HG02852 (cell line): ENCODE measurements around the gene PCMTD2.
A peak's percentile ranks its signal among the peaks of the same experiment; 100 is the strongest.

Source experiments
- ATAC-seq: cut with Tn5 transposase; IDR thresholded peaks from one replicate; pipeline ENCODE4 v1.9.1; 2021; ENCODE audit warnings: mild to moderate bottlenecking, moderate library complexity; ENCODE audit not compliant: unreplicated experiment

Gene PCMTD2

DNA sequence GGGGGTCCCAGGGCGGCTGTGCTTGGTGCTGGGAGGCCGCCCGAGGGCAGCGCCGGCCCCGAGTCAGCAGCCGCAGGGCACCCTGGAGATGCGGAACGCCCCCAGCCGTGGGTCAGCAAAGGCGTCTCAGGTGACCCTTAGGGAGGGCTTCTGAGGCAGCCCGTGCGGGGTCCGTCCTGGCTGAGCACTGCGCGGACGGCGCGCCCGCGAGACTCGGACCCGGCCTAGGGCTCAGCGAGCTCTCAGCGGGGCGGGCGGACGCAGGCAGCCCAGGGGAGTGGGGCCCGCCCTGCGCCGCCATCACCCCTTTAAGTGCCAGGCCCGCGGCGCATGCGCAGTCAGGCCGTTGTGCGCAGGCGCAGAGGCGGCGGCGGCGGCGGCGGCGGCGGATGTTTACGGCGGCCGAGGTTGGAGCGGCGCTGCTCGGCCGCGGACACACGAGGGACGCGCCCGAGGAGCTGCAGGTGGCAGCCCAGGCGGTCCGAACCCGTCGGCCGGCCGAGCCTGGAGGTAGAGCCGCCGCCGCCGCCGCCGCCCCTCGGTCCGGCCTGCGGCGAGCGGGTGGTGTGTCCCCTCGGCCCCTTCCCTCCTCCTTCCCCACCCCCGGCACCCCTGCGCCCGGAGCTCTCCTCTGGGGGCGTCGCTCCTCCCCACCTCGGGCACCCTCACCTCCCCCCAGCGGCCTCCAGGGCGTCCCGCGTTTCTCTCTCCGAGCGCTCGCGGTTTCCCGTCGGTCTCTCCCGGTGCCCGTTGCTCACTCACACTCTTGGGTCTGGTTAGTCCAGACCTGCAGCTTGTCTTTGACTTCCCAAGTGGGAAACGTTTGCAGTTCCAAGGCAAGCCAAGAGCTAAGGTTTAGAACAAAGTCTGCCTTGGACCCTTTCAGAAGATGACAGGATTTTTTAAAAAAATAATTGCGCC is at the start of gene PCMTD2:
PCMTD2 (plus strand) TSS at position 388 of the 921 bp plus-strand sequence. CDS start 4,218 bp downstream, outside the sequence.
- ATAC-seq, result peak; percentile 83

GRCh38 chr20:64206614-64207013 is 48.9 kb upstream of the PCMTD2 start:
- ATAC-seq, result no peak

GRCh38 chr20:64207641-64208590 is 47.6 kb upstream of the PCMTD2 start:
- no peak for ATAC-seq

DNA sequence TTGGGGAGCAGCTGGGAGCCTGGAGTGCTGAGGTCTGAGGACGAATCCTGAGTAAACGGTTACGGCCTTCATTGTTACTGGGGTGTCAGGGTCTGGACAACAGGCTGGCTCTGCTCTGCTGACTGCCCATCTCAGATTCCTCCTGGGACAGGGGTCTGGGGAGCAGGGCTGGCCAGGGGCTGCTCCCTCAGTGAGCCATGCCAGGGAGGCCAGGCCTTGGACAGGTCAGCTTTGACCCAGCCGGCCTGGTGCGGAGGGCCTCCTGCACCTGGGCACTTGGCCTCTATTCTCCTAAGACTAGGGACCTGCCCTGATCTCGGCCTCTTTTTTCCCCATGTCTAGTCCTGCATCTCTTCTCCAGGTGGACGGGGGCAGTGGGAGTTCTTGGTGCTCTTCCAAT is 46.4 kb upstream of the PCMTD2 start:
- no peak for ATAC-seq

- no peak for ATAC-seq
Measured at GRCh38 chr20:64210656-64211369, 44.7 kb upstream of the PCMTD2 start.

- ATAC-seq, result no peak
Measured at GRCh38 chr20:64211874-64212658, 43.5 kb upstream of the PCMTD2 start.

DNA sequence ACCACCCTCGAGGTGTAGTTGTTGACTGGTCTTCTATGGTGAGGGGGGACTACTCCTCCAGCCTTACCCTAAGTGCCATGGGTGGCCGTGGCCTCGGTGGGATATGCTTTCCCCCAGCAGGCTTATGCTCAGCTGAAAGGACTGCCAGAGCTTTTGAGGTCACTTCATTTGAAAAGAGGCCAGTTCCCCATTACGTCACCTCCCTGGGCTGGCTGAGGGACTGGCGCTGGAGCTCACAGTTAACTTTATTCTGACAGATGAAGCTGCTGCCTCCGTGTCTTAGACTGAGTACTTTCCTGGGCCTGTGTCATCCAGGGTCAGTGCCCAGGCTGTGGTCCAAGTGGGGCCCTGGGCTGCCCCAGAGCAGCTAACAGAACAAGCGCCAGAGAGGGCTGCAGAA is 42.8 kb upstream of the PCMTD2 start:
- ATAC-seq, result no peak

- ATAC-seq, result no peak
Measured at GRCh38 chr20:64214113-64214512, 41.4 kb upstream of the PCMTD2 start.

DNA sequence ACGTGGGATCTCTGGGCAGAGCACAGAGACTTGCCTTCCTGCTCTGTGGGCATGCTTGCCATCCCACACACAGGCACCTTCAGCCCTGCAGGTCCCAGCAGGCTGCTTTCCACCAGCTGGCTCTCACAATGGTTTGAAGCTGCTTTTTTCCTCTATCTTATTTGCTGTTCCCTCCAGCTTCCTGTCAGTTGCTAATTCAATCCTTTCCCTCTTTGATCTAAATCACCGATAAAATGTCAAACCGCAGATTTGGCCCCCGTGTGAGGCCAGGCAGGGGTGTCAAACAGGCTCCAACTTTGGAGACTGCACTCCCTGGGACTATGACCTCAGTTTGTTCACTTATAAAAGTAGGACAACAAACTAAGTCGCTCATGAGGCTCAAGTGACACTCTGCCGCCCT is 40.6 kb upstream of the PCMTD2 start:
- ATAC-seq, result no peak

DNA sequence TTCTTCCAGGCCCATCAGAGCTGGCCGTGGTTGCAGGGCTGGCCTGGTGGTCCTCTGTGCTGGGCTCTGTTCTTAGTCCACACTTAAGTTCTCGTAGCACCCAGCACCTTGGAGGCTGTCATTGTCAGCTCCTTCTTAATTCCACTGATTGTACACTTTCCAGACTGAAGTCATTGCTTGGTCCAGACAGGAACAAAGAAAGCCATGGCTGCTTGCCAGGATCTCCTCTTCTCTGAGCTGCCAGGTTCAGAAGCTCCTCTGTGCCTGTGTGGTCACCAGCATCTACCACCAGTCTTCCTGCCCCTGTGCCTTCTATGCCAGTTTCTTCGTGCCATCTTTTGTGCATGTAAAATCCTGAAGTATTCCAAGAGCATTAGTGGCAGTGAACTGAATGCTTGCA is 39.5 kb upstream of the PCMTD2 start:
- ATAC-seq, result no peak

DNA sequence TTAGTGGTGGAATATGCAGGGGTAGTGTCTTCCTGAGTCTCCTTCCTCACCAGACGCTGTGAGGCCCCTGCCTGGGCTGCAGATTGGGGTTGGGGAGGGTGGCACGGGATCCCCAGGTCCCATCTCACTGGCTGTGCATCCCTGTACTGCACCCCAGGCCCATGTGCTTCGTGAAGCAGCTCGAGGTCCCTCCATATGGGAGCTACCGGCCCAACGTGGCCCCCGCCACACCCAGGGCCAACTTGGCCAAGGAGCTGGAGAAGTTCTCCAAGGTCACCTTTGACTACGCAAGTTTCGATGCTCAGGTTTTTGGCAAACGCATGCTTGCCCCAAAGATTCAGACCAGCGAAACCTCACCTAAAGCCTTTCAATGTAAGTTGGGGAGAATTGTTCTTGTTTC is 38.6 kb upstream of the PCMTD2 start:
- no peak for ATAC-seq

DNA sequence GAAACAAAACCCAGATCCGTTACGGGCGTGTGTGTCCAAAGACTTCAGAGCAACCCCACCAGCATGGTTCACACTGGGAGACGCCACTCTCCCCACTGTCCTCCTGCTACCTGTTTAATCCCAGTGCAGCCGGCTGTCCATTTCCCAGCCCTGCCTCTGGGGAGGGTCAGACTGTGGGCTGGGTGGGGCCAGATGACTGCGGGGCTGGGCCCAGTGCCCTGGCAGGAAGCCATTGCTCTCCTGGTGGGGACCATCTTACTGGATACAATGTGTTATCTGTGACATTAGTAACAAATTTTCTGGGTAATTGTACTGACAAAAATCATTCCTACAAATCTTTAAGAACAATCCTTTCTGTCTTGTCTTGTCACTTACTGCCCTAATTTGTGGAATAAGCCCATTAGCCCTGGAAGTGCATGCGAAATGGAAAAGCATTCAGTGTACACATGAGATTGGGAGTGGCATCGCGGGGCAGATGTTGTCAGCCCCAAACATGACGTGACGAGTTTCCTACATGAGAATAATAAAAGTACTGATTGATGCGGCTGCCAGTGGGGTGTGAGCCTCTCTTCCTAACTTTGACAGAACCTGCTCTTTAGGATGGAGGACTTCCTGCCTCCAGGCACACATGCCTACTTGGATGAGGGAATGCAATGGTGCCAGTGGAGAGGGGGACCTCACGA is 37.9 kb upstream of the PCMTD2 start:
- no peak for ATAC-seq

DNA sequence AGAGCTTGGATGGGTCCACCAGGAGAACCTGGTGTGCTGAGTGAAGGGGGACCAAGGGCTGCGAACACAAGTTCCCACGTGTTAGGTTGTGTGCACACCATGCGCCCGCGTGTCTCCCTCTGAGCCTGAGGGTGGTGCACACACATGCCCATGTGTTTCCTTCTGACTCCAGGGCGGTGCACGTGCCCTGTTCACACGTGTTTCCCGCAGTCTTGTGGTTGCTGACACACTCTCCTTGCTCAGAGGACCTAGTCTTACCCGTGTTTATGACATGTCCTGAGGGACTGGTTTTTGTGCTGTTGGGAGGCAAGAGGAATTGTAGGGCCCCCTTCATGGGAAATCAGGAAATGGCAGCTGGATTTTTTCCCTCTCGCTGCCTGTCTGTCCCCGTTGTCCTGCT is 36.3 kb upstream of the PCMTD2 start:
- no peak for ATAC-seq

DNA sequence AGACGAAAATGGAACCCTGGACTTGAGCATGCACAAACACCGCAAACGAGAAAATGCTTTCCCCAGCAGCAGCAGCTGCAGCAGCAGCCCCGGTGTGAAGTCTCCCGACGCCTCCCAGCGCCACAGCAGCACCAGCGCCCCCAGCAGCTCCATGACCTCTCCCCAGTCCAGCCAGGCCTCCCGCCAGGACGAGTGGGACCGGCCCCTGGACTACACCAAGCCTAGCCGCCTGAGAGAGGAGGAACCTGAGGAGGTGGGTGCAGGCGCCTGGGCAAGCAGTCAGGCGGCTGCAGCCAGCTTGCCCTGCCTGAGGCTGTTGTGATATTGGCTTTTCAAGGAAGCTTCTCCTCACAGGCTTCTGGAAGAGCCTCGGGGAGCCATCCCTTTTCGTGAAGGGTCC is 35.8 kb upstream of the PCMTD2 start:
- ATAC-seq, result no peak

- ATAC-seq, result no peak
Measured at GRCh38 chr20:64220420-64220819, 35.1 kb upstream of the PCMTD2 start.

DNA sequence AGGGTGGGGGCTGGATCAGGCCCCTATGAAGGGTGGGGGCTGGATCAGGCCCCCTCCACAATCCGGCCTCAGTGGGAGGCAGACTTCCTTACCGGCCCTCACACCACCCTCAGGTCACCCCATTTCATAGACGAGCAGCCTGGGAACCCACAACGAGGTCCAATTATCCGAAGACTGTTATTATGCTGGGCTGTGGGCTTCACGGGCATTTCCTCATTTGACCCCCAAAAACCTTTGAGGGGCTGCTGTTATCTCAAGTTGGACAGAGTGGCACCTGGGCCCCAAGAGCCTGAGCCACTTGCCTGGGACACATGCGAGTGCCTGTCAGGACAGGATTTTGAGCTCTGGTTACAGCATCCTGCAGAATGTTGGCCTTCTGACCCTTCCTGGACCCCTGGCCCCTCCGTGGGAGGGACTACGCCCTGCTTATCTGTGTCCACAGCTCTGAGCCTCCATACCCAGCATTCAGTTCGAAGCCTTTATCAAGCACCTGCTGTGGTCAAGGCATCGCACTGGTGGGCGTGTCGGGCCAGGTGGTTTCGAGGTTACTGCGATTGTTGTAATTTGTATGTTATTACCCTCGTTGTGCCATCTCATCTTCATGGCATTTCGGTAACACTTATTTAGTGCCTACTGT is 34.5 kb upstream of the PCMTD2 start:
- no peak for ATAC-seq

GRCh38 chr20:64222291-64222735 is 33.2 kb upstream of the PCMTD2 start:
- no peak for ATAC-seq

DNA sequence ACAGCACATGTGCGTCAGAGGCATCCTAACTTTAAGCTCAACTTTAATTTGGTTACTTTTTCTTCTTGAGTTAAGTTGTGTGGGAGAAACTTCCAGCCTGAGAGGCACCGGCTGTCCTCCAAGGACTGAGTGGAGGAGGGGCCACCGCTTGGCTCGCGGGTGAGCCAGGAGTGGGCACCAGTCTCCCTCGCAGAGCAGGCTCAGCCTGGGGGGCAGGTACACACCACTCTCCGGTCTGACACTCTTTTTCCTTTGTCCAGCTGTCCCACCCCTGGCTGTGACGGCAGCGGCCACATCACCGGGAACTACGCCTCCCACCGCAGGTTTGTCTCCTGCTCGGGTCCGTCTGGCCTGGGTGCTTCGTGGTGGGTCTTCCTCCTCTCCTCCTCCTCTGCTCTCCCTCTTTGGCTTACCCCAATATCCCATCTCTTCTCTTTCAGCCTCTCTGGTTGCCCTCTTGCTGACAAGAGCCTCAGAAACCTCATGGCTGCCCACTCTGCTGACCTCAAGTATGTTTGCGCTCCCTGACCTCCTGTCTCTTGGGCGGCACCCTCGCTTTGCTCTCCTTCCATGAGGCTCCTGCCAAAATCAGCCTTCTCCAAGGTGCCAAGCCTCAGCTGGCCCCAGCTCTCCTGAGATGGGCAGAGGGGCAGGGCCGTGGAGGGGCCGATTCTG is 32.6 kb upstream of the PCMTD2 start:
- no peak for ATAC-seq
